K562 (cell line): Measurements from ENCODE around the gene SLC6A7. TPM values are rescaled to one million over a fixed set of nuclear protein-coding genes. Genes with fewer than 3 reads are reported as not detected.

ENCODE experiments used
- ATAC-seq: fragments of 200-7000 bp; cut with Tn5 transposase; 3 replicates; pipeline ENCODE4 v1.9.1; 2020; ENCODE audit warnings: moderate library complexity
- BruUV-seq: library from RNA; stranded (reverse); fragments of 400-500 nt; replicated peaks from 2 replicates; lab custom pipeline; 2021; lab: Mats Ljungman, UMichigan
- CTCF ChIA-PET: fragments of 300-600 bp; formaldehyde crosslinking; extraction: SDS; loops from one replicate; lab custom pipeline; 2021; ENCODE audit warnings: low intra/inter-chr PET ratio; lab: Yijun Ruan, JAX
- POLR2A ChIA-PET: fragments of 300-600, 350-650 bp; sonication (Branson Sonifier 250); formaldehyde crosslinking; extraction: SDS; loops from one replicate; lab custom pipeline; 2021; ENCODE audit warnings: antibody characterized with exemption, inconsistent platforms; lab: Yijun Ruan, JAX
- DNase-seq, 4 experiments: peaks; one replicate each; pipeline versions ENCODE4 v3.0.0 to v3.0.0-alpha.2; 2011 to 2018; ENCODE audit warnings: low spot score in 3 of 4, mixed read lengths in 3 of 4; ENCODE audit errors: extremely low read depth in 1 of 4
- FAIRE-seq: peaks from 2 replicates; lab custom pipeline; 2011; peaks lifted over from hg19 to GRCh38; lab: Jason Lieb, UNC
- H2AFZ ChIP-seq: 2 replicates; pipeline ENCODE4 v1.6.0; 2011; ENCODE audit warnings: low read depth, low read length, control low read depth, inconsistent platforms
- H3K27ac ChIP-seq: fragments of 200-600 bp; 3 replicates; pipeline ENCODE4 v1.8.0; 2011; ENCODE audit warnings: low read depth, mild to moderate bottlenecking, control low read depth, inconsistent platforms, low read length, moderate library complexity, mixed read lengths; ENCODE audit errors: extremely low read depth
- H3K27me3 ChIP-seq, 2 experiments: fragments of 300-600 bp in 1 of 2; 2 replicates in 1 of 2; 3 replicates in 1 of 2; pipeline versions ENCODE4 v1.6.0 to v1.8.0; 2011; ENCODE audit warnings: inconsistent platforms in 2 of 2, low read length in 2 of 2, mild to moderate bottlenecking in 1 of 2, mixed read lengths in 1 of 2, moderate library complexity in 1 of 2; ENCODE audit not compliant: control insufficient read depth in 2 of 2, insufficient read depth in 2 of 2
- H3K36me3 ChIP-seq: fragments of 300-600 bp; 3 replicates; pipeline ENCODE4 v1.8.0; 2011; ENCODE audit warnings: mild to moderate bottlenecking, low read length, inconsistent platforms; ENCODE audit not compliant: control insufficient read depth, insufficient read depth
- H3K4me1 ChIP-seq, 2 experiments: fragments of 200-600 bp in 1 of 2; replicated peaks in 1 of 2; 2 replicates in 1 of 2; 3 replicates in 1 of 2; pipeline versions ENCODE4 v1.5.1 to v1.8.0; 2011; ENCODE audit warnings: inconsistent platforms in 2 of 2, low read length in 2 of 2, mild to moderate bottlenecking in 1 of 2, mixed read lengths in 1 of 2, moderate library complexity in 1 of 2; ENCODE audit not compliant: control insufficient read depth in 2 of 2, insufficient read depth in 2 of 2
- H3K4me2 ChIP-seq: 2 replicates; pipeline ENCODE4 v1.6.1; 2011; ENCODE audit warnings: low read length, control low read depth, inconsistent platforms, mixed read lengths; ENCODE audit not compliant: insufficient read depth
- H3K4me3 ChIP-seq: fragments of 200-600 bp; sonication (generic), shearing (Covaris generic); 2 replicates; pipeline ENCODE4 v1.5.1; 2016; ENCODE audit warnings: control low read depth, inconsistent platforms
- H3K79me2 ChIP-seq: fragments of 200-600 bp; 3 replicates; pipeline ENCODE4 v1.8.0; 2011; ENCODE audit warnings: low read length, inconsistent platforms; ENCODE audit not compliant: control insufficient read depth, insufficient read depth
- H3K9ac ChIP-seq, 2 experiments: 2 replicates each; pipeline versions ENCODE4 v1.6.0 to v1.6.1; 2011; ENCODE audit warnings: low read depth in 2 of 2, low read length in 2 of 2, control low read depth in 1 of 2, inconsistent platforms in 1 of 2, mild to moderate bottlenecking in 1 of 2, mixed read lengths in 1 of 2; ENCODE audit not compliant: insufficient read depth in 1 of 2
- H3K9me1 ChIP-seq: one replicate; pipeline ENCODE4 v1.6.0; 2011; ENCODE audit warnings: inconsistent platforms, mild to moderate bottlenecking, low read length, moderate library complexity; ENCODE audit not compliant: control insufficient read depth, insufficient read depth
- H3K9me3 ChIP-seq: replicated peaks from 2 replicates; pipeline ENCODE4 v1.5.1; 2011; ENCODE audit warnings: low read depth, low read length, inconsistent platforms; ENCODE audit not compliant: control insufficient read depth, insufficient read depth
- H4K20me1 ChIP-seq: replicated peaks from 2 replicates; pipeline ENCODE4 v1.6.1; 2011; ENCODE audit warnings: low read length, inconsistent platforms, mixed read lengths; ENCODE audit not compliant: control insufficient read depth, insufficient read depth
- CGGBP1 ChIP-seq: fragments of 250-450 bp; sonication (Bioruptor Pico); IDR thresholded peaks from 2 replicates; pipeline ENCODE4 v1.9.0; 2021; ENCODE audit warnings: mild to moderate bottlenecking
- ESRRB ChIP-seq: fragments of 250-450 bp; sonication (Bioruptor Pico); IDR thresholded peaks from 2 replicates; pipeline ENCODE4 v1.5.0; 2020; ENCODE audit warnings: mild to moderate bottlenecking, moderate library complexity, borderline replicate concordance
- GTF2A2 ChIP-seq: IDR thresholded peaks from 2 replicates; pipeline ENCODE4 v1.6.1; 2016; ENCODE audit warnings: mild to moderate bottlenecking, missing genetic modification characterization, missing compliant biosample characterization
- KLF13 ChIP-seq: fragments of 450-650 bp; IDR thresholded peaks from 2 replicates; pipeline ENCODE4 v1.6.1; 2016; ENCODE audit warnings: missing genetic modification characterization, low read depth, mild to moderate bottlenecking, missing compliant biosample characterization, moderate library complexity, borderline replicate concordance
- NCOA6 ChIP-seq: fragments of 450-650 bp; IDR thresholded peaks from 2 replicates; pipeline ENCODE4 v1.6.1; 2017; ENCODE audit warnings: mild to moderate bottlenecking
- PKNOX1 ChIP-seq: fragments of 450-650 bp; IDR thresholded peaks from 2 replicates; pipeline ENCODE4 v1.6.1; 2016
- RBFOX2 ChIP-seq: fragments of 200-400 bp; formaldehyde crosslinking; IDR thresholded peaks from 2 replicates; pipeline ENCODE4 v1.6.1; 2017; ENCODE audit warnings: low read depth, mild to moderate bottlenecking, low read length, moderate library complexity
- RFX5 ChIP-seq: IDR thresholded peaks from 2 replicates; pipeline ENCODE4 v1.6.1; 2011; ENCODE audit warnings: low read depth, mild to moderate bottlenecking, improper control_type of control experiment, low read length
- TCFL5 ChIP-seq: fragments of 250-450 bp; sonication (Bioruptor Pico); conservative IDR thresholded peaks from 2 replicates; pipeline ENCODE4 v1.6.1; 2021; ENCODE audit warnings: mild to moderate bottlenecking, moderate library complexity, matching md5 sums
- XRCC3 ChIP-seq: fragments of 450-650 bp; IDR thresholded peaks from 2 replicates; pipeline ENCODE4 v1.6.1; 2017; ENCODE audit warnings: mild to moderate bottlenecking, moderate library complexity
- YY1 ChIP-seq, 3 experiments: IDR thresholded peaks; 2 replicates each; pipeline ENCODE4 v1.6.1; 2011; ENCODE audit warnings: low read length in 2 of 3, mild to moderate bottlenecking in 2 of 3, moderate library complexity in 2 of 3, borderline replicate concordance in 1 of 3, control low read depth in 1 of 3, low read depth in 1 of 3; ENCODE audit not compliant: insufficient read depth in 3 of 3, insufficient replicate concordance in 2 of 3, control insufficient read depth in 1 of 3, insufficient read length in 1 of 3; ENCODE audit errors: extremely low read depth in 1 of 3
- WGBS: fragments of 100-300 bp; shearing (Covaris generic); methylation state at CpG from one replicate; pipeline ENCODE4 v1.1.6; 2016; ENCODE audit warnings: low coverage, mixed read lengths; ENCODE audit not compliant: insufficient coverage; ENCODE audit errors: missing lambda C conversion rate; 5-methylcytosine and 5-hydroxymethylcytosine counted together
- in situ Hi-C: fragments of 300-500 bp; cut with MboI; formaldehyde crosslinking; loops from 4 replicates; pipeline ENCODE4 v1.15.0; 2018; ENCODE audit warnings: inconsistent platforms, mixed read lengths
- intact Hi-C: fragments of 100-400 bp; cut with micrococcal nuclease; formaldehyde crosslinking; loops from 2 replicates; pipeline ENCODE4 v1.14.2; 2022
- polyA plus RNA-seq, 8 experiments: library from polyadenylated mRNA; depleted of rRNA in 4 of 8; stranded (reverse) in 5 of 8; unstranded in 3 of 8; fragments of >200 nt; fragmentation: Nextera tagmentation in 2 of 8; fragmentation: Illumina TruSeq in 1 of 8; extraction: Ambion mirVana in 2 of 8; extraction: Trizol in 1 of 8; gene quantifications; 2 replicates each; pipeline versions ENCODE4 v1.2.1 to v1.2.3, GENCODE V29; 2011 to 2014; ENCODE audit warnings: inconsistent platforms in 1 of 8, missing spikeins in 1 of 8
- total RNA-seq, 7 experiments: library from RNA; depleted of rRNA in 6 of 7; stranded (reverse); fragments of >200 nt in 6 of 7; fragmentation: Illumina TruSeq in 2 of 7; extraction: Trizol in 2 of 7; gene quantifications; 2 replicates each; pipeline versions ENCODE4 v1.2.1 to v1.2.3, GENCODE V29; 2011 to 2021; ENCODE audit warnings: low replicate concordance in 1 of 7
- TF ChIP-seq, protein P1 (sequence below): fragments of 250-450 bp; sonication (Bioruptor Pico); IDR thresholded peaks from 2 replicates; pipeline ENCODE4 v1.8.0; 2022; ENCODE audit warnings: moderate library complexity, mild to moderate bottlenecking, inconsistent platforms
- TF ChIP-seq, protein P2 (sequence below), 3 experiments: fragments of 200-800 bp in 1 of 3; fragments of 250-450 bp in 1 of 3; fragments of 450-650 bp in 1 of 3; sonication (Bioruptor Pico) in 1 of 3; sonication (Bioruptor generic) in 1 of 3; formaldehyde crosslinking in 1 of 3; IDR thresholded peaks; 2 replicates each; pipeline versions ENCODE4 v1.6.1 to v1.8.0; 2016 to 2022; ENCODE audit warnings: mild to moderate bottlenecking in 2 of 3, missing genetic modification characterization in 2 of 3, missing compliant biosample characterization in 1 of 3, moderate library complexity in 1 of 3

SLC6A7 gene
- total and polyA plus RNA-seq, 9 of the 15 experiments (the other 6 are each of a cell fraction or from before 2014, with no cell fraction given), result not detected

DNA sequence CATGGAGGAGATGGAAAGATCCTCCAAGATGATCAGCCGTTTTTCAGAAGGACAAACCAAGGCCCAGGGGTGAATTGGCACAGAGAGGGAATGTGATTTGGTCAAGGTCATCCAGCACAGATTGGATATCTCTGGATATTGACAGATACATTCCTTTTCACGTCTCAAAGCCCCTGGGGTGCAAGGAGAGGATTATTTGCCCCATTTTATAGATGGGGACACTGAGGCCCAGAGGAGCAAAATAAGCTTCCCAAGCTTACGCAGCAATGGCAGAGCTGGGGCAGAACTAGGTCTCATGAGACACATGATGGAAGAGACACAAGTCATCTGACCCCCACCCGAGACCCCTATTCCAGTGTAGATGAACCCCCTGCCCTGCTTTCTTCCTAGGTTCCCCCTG is 33.3 kb upstream of the SLC6A7 start (continued):
- TF ChIP-seq YY1 (IDR thresholded peaks at IDR 0.05; ENCODE audit: borderline replicate concordance in 1 of 3, control insufficient read depth in 1 of 3, extremely low read depth in 1 of 3, insufficient read depth in 3 of 3, insufficient read length in 1 of 3, insufficient replicate concordance in 2 of 3, low read depth in 1 of 3, low read length in 2 of 3), result no peak
- no peak for TF ChIP-seq PKNOX1

DNA sequence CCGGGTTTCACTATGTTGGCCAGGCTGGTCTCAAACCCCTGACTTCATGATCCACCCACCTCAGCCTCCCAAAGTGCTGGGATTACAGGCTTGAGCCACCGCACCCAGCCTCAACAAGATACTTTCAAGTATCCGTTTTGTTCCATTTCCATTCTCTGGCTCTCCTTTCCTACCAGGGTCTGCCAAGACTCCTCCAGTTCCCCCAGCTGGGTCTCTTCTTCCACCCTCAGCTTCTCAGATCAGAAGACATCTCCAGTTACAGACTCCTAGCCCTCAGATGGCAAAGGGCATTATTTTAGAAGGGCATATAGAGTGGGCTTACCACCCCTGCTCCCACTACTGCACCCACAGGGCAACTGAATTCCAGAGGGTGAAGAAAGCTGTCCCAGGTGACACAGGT is 32.7 kb upstream of the SLC6A7 start:
- Histone ChIP-seq H3K4me1 (peaks cover 23 to 24% of the 10 kb centered on the region in 2 experiments), H3K27me3 (peaks cover 15 to 37% of the 10 kb centered on the region in 2 experiments; a peak in 4 of 5 replicates), H3K9me3 (no peaks in the 10 kb centered on the region), H3K4me2 (no peak overlapping the region), H3K9ac (no peak overlapping the region), H3K27ac (no peak overlapping the region), H2AFZ (no peak overlapping the region), H3K79me2 (no peaks in the 10 kb centered on the region), H3K4me3 (no peak overlapping the region), H4K20me1 (peaks cover 7% of the 10 kb centered on the region; the same call in 1 of the 2 replicates), H3K9me1 (no peaks in the 10 kb centered on the region), H3K36me3 (no peaks in the 10 kb centered on the region)
- in situ Hi-C loops (no loop called here), intact Hi-C loops (no loop called here)
- 34% methylated on average over 3 of the region's 3 CpGs for WGBS
- DNase-seq, result no peak
- no peak for FAIRE-seq
- ChIA-PET CTCF (interaction anchor here (0.7 kb wide), 1 partner anchor 179 kb away, joined by 3 read pairs; no protein-coding TSS in a partner anchor), POLR2A (interaction anchor here (0.6 kb wide), 2 partner anchors 179 to 310 kb away, joined by 3 read pairs; no protein-coding TSS in a partner anchor)
- ATAC-seq, result no peak
- no TSS peak for BruUV-seq
- TF ChIP-seq ESRRB, result no peak
- TF ChIP-seq GTF2A2, result no peak
- TF ChIP-seq TCFL5, result no peak
- no peak for TF ChIP-seq XRCC3
- TF ChIP-seq RFX5, result no peak
- TF ChIP-seq NCOA6, result no peak
- TF ChIP-seq KLF13 (tag), result no peak
- TF ChIP-seq, protein P1, sequence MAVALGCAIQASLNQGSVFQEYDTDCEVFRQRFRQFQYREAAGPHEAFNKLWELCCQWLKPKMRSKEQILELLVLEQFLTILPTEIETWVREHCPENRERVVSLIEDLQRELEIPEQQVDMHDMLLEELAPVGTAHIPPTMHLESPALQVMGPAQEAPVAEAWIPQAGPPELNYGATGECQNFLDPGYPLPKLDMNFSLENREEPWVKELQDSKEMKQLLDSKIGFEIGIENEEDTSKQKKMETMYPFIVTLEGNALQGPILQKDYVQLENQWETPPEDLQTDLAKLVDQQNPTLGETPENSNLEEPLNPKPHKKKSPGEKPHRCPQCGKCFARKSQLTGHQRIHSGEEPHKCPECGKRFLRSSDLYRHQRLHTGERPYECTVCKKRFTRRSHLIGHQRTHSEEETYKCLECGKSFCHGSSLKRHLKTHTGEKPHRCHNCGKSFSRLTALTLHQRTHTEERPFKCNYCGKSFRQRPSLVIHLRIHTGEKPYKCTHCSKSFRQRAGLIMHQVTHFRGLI (CRISPR knock-in tag), result no peak
- TF ChIP-seq CGGBP1 (CRISPR knock-in tag), result no peak
- no peak for TF ChIP-seq RBFOX2
- TF ChIP-seq, protein P2, sequence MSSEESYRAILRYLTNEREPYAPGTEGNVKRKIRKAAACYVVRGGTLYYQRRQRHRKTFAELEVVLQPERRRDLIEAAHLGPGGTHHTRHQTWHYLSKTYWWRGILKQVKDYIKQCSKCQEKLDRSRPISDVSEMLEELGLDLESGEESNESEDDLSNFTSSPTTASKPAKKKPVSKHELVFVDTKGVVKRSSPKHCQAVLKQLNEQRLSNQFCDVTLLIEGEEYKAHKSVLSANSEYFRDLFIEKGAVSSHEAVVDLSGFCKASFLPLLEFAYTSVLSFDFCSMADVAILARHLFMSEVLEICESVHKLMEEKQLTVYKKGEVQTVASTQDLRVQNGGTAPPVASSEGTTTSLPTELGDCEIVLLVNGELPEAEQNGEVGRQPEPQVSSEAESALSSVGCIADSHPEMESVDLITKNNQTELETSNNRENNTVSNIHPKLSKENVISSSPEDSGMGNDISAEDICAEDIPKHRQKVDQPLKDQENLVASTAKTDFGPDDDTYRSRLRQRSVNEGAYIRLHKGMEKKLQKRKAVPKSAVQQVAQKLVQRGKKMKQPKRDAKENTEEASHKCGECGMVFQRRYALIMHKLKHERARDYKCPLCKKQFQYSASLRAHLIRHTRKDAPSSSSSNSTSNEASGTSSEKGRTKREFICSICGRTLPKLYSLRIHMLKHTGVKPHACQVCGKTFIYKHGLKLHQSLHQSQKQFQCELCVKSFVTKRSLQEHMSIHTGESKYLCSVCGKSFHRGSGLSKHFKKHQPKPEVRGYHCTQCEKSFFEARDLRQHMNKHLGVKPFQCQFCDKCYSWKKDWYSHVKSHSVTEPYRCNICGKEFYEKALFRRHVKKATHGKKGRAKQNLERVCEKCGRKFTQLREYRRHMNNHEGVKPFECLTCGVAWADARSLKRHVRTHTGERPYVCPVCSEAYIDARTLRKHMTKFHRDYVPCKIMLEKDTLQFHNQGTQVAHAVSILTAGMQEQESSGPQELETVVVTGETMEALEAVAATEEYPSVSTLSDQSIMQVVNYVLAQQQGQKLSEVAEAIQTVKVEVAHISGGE (CRISPR knock-in tag; IDR thresholded peaks at IDR 0.05), result no peak
